Astrocyte of the spinal cord (primary cell): ENCODE measurements around the gene CDC20.

Source experiments
- DNase-seq: peaks from one replicate; pipeline ENCODE4 v3.0.0; 2011; ENCODE audit warnings: low read depth, low spot score
- H3K4me3 ChIP-seq: 2 replicates; pipeline ENCODE4 v1.5.1; 2011; ENCODE audit warnings: low read depth, mild to moderate bottlenecking, low read length, moderate library complexity
- CTCF ChIP-seq: IDR thresholded peaks from 2 replicates; pipeline ENCODE4 v1.5.1; 2012; ENCODE audit warnings: low read depth, mild to moderate bottlenecking, low read length, inconsistent platforms
- in situ Hi-C: cut with HindIII; loops from 2 replicates; pipeline ENCODE4 v1.10.0; 2017; ENCODE audit warnings: low sequenced_read_pairs

Gene CDC20

GRCh38 chr1:43354471-43354870, 4.3 kb upstream of the CDC20 start:
- in situ Hi-C loops: no loop called here
- no peak for TF ChIP-seq CTCF
- no peak overlapping the region for H3K4me3 ChIP-seq
- no peak for DNase-seq

- no peak overlapping the region for H3K4me3 ChIP-seq
- peak; percentile 26 for DNase-seq
- in situ Hi-C loops: no loop called here
- no peak for TF ChIP-seq CTCF
Observed at GRCh38 chr1:43354936-43355335, 3.8 kb upstream of the CDC20 start.

- in situ Hi-C loops: no loop called here
- no peak overlapping the region for H3K4me3 ChIP-seq
- DNase-seq: no peak
- TF ChIP-seq CTCF: no peak
Observed at GRCh38 chr1:43357251-43357650, 1.5 kb upstream of the CDC20 start.

GRCh38 chr1:43358121-43358745, 548 bp upstream of the CDC20 start:
- peak; percentile 58 for DNase-seq
- in situ Hi-C loops: no loop called here
- H3K4me3 ChIP-seq: peak overlapping the region; percentile 52
- TF ChIP-seq CTCF: peak; percentile 42

GRCh38 chr1:43359696-43360095, 915 bp downstream of the CDC20 start:
- no peak for DNase-seq
- peak overlapping the region; percentile 52 for H3K4me3 ChIP-seq
- in situ Hi-C loops: no loop called here
- no peak for TF ChIP-seq CTCF

GRCh38 chr1:43360616-43361015, 1.8 kb downstream of the CDC20 start:
- H3K4me3 ChIP-seq: peak overlapping the region; percentile 52
- TF ChIP-seq CTCF: no peak
- DNase-seq: no peak
- in situ Hi-C loops: no loop called here
